Measurements from ENCODE around the gene PTRH2. TPM values are rescaled to one million over a fixed set of nuclear protein-coding genes. Genes with fewer than 3 reads are reported as not detected.

The PTRH2 gene
- total RNA-seq, 1 donor from 2014 or later: 34.0 TPM

DNA sequence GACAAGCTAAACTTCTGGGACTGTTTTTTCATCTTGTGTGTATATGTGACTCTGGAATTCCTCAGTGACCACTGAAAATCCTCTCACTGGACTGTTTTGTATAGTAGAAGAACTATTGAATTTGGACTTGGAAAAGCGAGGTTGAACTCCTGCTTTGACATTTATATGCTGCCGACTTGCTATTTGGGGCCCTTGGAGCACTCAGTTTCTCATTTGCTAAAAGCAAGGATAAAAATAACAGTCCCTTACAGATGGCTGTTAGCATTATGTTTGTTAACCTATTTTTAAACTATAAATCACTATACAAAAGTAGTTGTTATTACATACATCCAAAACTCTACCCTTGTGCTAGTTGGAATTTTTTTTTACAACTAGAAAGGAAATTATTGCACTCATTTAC is 9.2 kb upstream of the PTRH2 start:
- H3K4me3 ChIP-seq (ENCODE audit: low read depth, low read length): no peak overlapping the region

GRCh38 chr17:59714255-59714654 is 7.0 kb upstream of the PTRH2 start:
- no peak for DNase-seq (ENCODE audit: low read depth)
- Histone ChIP-seq H3K4me3 (ENCODE audit: low read depth, low read length) (no peak overlapping the region), H3K27me3 (ENCODE audit: control insufficient read depth, insufficient read depth, low read length) (no peaks in the 10 kb centered on the region), H3K36me3 (ENCODE audit: control insufficient read depth, insufficient read depth, low read length) (no peaks in the 10 kb centered on the region)
- TF ChIP-seq, protein P1, sequence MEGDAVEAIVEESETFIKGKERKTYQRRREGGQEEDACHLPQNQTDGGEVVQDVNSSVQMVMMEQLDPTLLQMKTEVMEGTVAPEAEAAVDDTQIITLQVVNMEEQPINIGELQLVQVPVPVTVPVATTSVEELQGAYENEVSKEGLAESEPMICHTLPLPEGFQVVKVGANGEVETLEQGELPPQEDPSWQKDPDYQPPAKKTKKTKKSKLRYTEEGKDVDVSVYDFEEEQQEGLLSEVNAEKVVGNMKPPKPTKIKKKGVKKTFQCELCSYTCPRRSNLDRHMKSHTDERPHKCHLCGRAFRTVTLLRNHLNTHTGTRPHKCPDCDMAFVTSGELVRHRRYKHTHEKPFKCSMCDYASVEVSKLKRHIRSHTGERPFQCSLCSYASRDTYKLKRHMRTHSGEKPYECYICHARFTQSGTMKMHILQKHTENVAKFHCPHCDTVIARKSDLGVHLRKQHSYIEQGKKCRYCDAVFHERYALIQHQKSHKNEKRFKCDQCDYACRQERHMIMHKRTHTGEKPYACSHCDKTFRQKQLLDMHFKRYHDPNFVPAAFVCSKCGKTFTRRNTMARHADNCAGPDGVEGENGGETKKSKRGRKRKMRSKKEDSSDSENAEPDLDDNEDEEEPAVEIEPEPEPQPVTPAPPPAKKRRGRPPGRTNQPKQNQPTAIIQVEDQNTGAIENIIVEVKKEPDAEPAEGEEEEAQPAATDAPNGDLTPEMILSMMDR (IDR thresholded peaks at IDR 0.05; ENCODE audit: insufficient read depth, low read length, severe bottlenecking): no peak
- FAIRE-seq: no peak

More for the DNA sequence above, 9.2 kb upstream of the PTRH2 start:
- FAIRE-seq: no peak
- H3K27me3 ChIP-seq (ENCODE audit: control insufficient read depth, insufficient read depth, low read length): no peaks in the 10 kb centered on the region
- H3K36me3 ChIP-seq (ENCODE audit: control insufficient read depth, insufficient read depth, low read length): no peaks in the 10 kb centered on the region
- TF ChIP-seq, protein P1 (IDR thresholded peaks at IDR 0.05; ENCODE audit: insufficient read depth, low read length, severe bottlenecking): no peak
- no peak for DNase-seq (ENCODE audit: low read depth)

DNA sequence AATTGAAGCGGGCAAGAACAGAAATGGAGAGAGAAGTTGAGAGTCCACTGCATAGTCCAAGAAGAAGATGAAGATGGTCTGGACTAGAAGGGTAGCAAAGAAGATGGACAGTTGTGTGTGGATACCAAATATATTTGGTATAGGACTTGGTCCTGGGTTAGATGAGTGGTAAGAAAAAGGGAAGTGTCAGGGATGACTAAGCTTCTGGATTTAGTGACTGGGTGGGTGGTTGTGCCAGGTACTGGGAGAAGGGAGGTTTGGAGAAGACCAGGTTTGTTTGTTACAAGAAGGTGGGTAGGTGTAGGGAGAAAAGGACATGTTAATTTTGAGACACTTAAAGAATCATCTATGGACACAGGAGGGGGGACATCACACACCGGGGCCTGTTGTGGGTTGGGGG is 5.6 kb upstream of the PTRH2 start:
- TF ChIP-seq, protein P1 (IDR thresholded peaks at IDR 0.05; ENCODE audit: insufficient read depth, low read length, severe bottlenecking): no peak
- Histone ChIP-seq H3K4me3 (ENCODE audit: low read depth, low read length) (no peak overlapping the region), H3K36me3 (ENCODE audit: control insufficient read depth, insufficient read depth, low read length) (no peaks in the 10 kb centered on the region), H3K27me3 (ENCODE audit: control insufficient read depth, insufficient read depth, low read length) (no peaks in the 10 kb centered on the region)
- FAIRE-seq (no peak), DNase-seq (ENCODE audit: low read depth) (no peak)

- no peak for FAIRE-seq
Measured at GRCh38 chr17:59711936-59712335, 4.7 kb upstream of the PTRH2 start.

GRCh38 chr17:59707971-59708430 is 771 bp upstream of the PTRH2 start:
- FAIRE-seq (no peak), DNase-seq (ENCODE audit: low read depth) (no peak)
- Histone ChIP-seq H3K27me3 (ENCODE audit: control insufficient read depth, insufficient read depth, low read length) (no peaks in the 10 kb centered on the region), H3K4me3 (ENCODE audit: low read depth, low read length) (peak overlapping the region; percentile 78), H3K36me3 (ENCODE audit: control insufficient read depth, insufficient read depth, low read length) (no peaks in the 10 kb centered on the region)
- TF ChIP-seq, protein P1 (IDR thresholded peaks at IDR 0.05; ENCODE audit: insufficient read depth, low read length, severe bottlenecking): no peak

More at GRCh38 chr17:59711936-59712335, 4.7 kb upstream of the PTRH2 start:
- DNase-seq (ENCODE audit: low read depth): no peak
- TF ChIP-seq, protein P1 (IDR thresholded peaks at IDR 0.05; ENCODE audit: insufficient read depth, low read length, severe bottlenecking): no peak
- Histone ChIP-seq H3K27me3 (ENCODE audit: control insufficient read depth, insufficient read depth, low read length) (no peaks in the 10 kb centered on the region), H3K4me3 (ENCODE audit: low read depth, low read length) (no peak overlapping the region), H3K36me3 (ENCODE audit: control insufficient read depth, insufficient read depth, low read length) (no peaks in the 10 kb centered on the region)

DNA sequence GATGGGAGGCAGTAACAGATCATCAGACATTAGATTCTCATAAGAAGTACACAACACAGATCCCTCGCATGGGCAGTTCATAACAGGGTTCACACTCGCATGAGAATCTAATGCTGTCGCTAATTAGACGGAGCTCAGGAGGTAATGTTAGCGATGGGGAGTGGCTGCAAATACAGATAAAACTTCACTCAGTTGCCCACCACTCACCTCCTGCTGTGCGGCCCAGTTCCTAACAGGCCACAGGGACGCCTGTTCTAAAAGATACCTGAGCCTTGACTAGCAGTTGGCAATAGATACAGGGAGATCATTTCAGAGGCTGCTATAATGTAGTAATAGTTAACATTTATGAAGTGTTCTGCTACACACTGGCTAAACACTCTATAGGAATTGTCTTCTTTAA is 4.9 kb downstream of the PTRH2 start:
- DNase-seq (ENCODE audit: low read depth): no peak
- Histone ChIP-seq H3K4me3 (ENCODE audit: low read depth, low read length) (no peak overlapping the region), H3K27me3 (ENCODE audit: control insufficient read depth, insufficient read depth, low read length) (no peaks in the 10 kb centered on the region), H3K36me3 (ENCODE audit: control insufficient read depth, insufficient read depth, low read length) (peaks cover 7% of the 10 kb centered on the region)
- TF ChIP-seq, protein P1 (IDR thresholded peaks at IDR 0.05; ENCODE audit: insufficient read depth, low read length, severe bottlenecking): no peak
- no peak for FAIRE-seq
